ENCODE results near the gene VPS4A. TPM values are rescaled to one million over a fixed set of nuclear protein-coding genes. Genes with fewer than 3 reads are reported as not detected.
"Not testable (repeated sequence)": the region's sequence is repeated elsewhere in the genome, so short reads cannot be mapped to it uniquely, and the experiment has no call there.

The VPS4A gene
- total RNA-seq, 1 donor from 2014 or later = 25.6 TPM

DNA sequence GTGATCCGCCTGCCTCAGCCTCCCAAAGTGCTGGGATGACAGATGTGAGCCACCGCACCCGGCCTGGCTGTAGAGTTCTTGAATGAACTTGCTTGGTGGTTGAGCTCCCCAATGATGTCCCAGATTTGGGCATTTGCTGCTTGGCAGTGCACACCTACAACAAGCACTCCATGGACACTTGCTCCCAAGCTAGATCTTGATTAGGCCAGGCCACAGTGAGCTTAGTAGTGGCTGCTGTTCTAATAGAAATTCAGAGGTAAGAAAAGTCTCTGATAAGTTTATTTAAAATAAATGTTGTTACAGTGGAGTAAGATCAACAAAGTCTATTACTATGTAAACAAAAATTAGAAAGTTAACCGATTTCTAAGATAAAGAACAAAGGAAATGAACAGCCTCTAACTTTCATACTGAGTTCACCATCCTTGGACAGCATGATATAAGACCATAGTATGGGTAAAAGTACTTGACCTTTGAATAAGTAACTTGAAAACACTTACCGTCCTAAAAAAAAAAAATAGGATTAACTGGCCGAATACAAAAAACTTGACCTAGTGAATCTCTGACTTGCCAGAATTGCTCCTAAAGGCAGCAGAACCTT lies 39.5 kb downstream of the VPS4A start:
- no peaks in the 10 kb centered on the region for H3K27me3 ChIP-seq (ENCODE audit: control insufficient read depth in 3 of 3, insufficient read depth in 3 of 3, low read length in 3 of 3)
- no peak overlapping the region for H3K27ac ChIP-seq (ENCODE audit: low read depth, low read length)
- H3K9ac ChIP-seq (ENCODE audit: low read depth in 1 of 3, low read length in 3 of 3) = no peak overlapping the region
- H3K36me3 ChIP-seq (ENCODE audit: control insufficient read depth in 3 of 3, insufficient read depth in 3 of 3, low read length in 3 of 3) = peaks cover 10 to 17% (median 16%) of the 10 kb centered on the region in 3 donors
- no peak overlapping the region for H3K4me3 ChIP-seq (ENCODE audit: low read length in 3 of 3)
- H3K4me1 ChIP-seq (ENCODE audit: control insufficient read depth in 3 of 3, insufficient read depth in 3 of 3, low read length in 3 of 3) = peaks cover 0 to under 1% (median 0%) of the 10 kb centered on the region in 3 donors
- no peaks in the 10 kb centered on the region for H3K9me3 ChIP-seq (ENCODE audit: control insufficient read depth in 3 of 3, low read length in 3 of 3)

DNA sequence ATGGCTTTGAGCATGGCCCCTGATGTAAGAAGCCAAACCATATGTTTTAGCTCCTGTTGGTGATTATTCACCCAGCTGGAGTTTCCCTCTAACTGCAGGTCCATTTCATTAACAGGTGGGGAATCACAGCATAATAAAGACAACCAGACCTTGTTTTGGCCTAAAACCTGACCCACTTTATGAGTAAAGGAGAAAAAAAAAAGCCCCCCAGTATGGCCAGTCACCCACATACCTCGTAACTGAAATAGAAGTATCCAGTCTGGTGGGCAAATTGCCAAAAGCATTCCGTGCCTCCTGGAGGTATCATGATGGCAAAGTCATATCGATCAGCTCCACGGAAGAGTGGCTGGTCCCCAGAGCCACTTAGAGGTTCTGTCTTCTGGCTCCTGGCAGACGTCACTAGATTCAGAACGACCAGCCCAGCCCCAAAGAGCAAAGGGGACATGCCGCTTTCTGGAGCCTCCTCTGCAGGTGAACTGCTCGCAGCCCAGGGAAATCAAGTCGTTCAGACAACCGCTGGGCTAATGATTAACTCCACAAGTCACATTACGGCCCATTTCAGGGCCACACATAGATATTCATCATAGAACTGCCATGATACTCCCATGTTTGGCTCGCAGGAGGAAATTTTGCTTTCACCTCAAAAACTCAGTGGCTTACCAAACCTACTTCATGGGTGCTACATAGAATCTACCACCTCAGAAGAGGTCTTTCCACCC lies 40.3 kb downstream of the VPS4A start, which contains the start of gene TMED6:
TMED6 (minus strand) TSS at position 478 of the 719 bp plus-strand sequence; CDS start at position 445, 33 bp downstream.
- H3K36me3 ChIP-seq (ENCODE audit: control insufficient read depth in 3 of 3, insufficient read depth in 3 of 3, low read length in 3 of 3) = peaks cover 10 to 22% (median 17%) of the 10 kb centered on the region in 3 donors
- H3K27ac ChIP-seq (ENCODE audit: low read depth, low read length) = no peak within 1 kb of the TSS
- no peaks in the 10 kb centered on the region for H3K27me3 ChIP-seq (ENCODE audit: control insufficient read depth in 3 of 3, insufficient read depth in 3 of 3, low read length in 3 of 3)
- no peak within 1 kb of the TSS for H3K9ac ChIP-seq (ENCODE audit: low read depth in 1 of 3, low read length in 3 of 3)
- no peaks in the 10 kb centered on the region for H3K9me3 ChIP-seq (ENCODE audit: control insufficient read depth in 3 of 3, low read length in 3 of 3)
- H3K4me3 ChIP-seq (ENCODE audit: low read length in 3 of 3) = no peak within 1 kb of the TSS
- peaks cover 3 to 7% (median 6%) of the 10 kb centered on the region in 3 donors for H3K4me1 ChIP-seq (ENCODE audit: control insufficient read depth in 3 of 3, insufficient read depth in 3 of 3, low read length in 3 of 3)

DNA sequence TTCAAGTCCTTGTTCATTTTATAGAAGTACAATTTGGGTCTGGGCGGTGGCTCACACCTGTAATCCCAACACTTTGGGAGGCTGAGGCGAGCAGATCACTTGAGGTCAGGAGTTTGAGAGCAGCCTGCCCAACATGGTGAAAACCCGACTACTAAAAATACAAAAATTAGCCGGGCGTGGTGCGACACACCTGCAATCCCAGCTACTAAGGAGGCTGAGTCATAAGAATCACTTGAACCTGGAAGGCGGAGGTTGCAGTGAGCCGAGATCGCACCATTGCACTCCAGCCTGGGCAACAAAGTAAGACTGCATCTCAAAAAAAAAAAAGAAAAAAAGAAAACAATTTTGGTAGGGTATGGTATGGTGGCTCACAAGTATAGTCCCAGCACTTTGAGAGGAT lies 48.9 kb downstream of the VPS4A start:
- not testable (repeated sequence) for H3K4me1 ChIP-seq (ENCODE audit: control insufficient read depth in 3 of 3, insufficient read depth in 3 of 3, low read length in 3 of 3); H3K27me3 ChIP-seq (ENCODE audit: control insufficient read depth in 3 of 3, insufficient read depth in 3 of 3, low read length in 3 of 3); H3K27ac ChIP-seq (ENCODE audit: low read depth, low read length); H3K9me3 ChIP-seq (ENCODE audit: control insufficient read depth in 3 of 3, low read length in 3 of 3); H3K9ac ChIP-seq (ENCODE audit: low read depth in 1 of 3, low read length in 3 of 3); H3K4me3 ChIP-seq (ENCODE audit: low read length in 3 of 3)
- H3K36me3 ChIP-seq (ENCODE audit: control insufficient read depth in 3 of 3, insufficient read depth in 3 of 3, low read length in 3 of 3) = peaks cover 13 to 24% (median 19%) of the 10 kb centered on the region in 3 donors

GRCh38 chr16:69363281-69363717 lies 52.1 kb downstream of the VPS4A start:
- no peaks in the 10 kb centered on the region for H3K4me1 ChIP-seq (ENCODE audit: control insufficient read depth in 3 of 3, insufficient read depth in 3 of 3, low read length in 3 of 3)
- H3K9me3 ChIP-seq (ENCODE audit: control insufficient read depth in 3 of 3, low read length in 3 of 3) = no peaks in the 10 kb centered on the region
- peaks cover 40 to 54% (median 45%) of the 10 kb centered on the region in 3 donors for H3K36me3 ChIP-seq (ENCODE audit: control insufficient read depth in 3 of 3, insufficient read depth in 3 of 3, low read length in 3 of 3)
- no peak overlapping the region for H3K9ac ChIP-seq (ENCODE audit: low read depth in 1 of 3, low read length in 3 of 3)
- H3K4me3 ChIP-seq (ENCODE audit: low read length in 3 of 3) = no peak overlapping the region
- H3K27me3 ChIP-seq (ENCODE audit: control insufficient read depth in 3 of 3, insufficient read depth in 3 of 3, low read length in 3 of 3) = no peaks in the 10 kb centered on the region
- H3K27ac ChIP-seq (ENCODE audit: low read depth, low read length) = no peak overlapping the region

- Histone ChIP-seq H3K27ac (ENCODE audit: low read depth, low read length) (no peak overlapping the region), H3K4me1 (ENCODE audit: control insufficient read depth in 3 of 3, insufficient read depth in 3 of 3, low read length in 3 of 3) (no peaks in the 10 kb centered on the region), H3K27me3 (ENCODE audit: control insufficient read depth in 3 of 3, insufficient read depth in 3 of 3, low read length in 3 of 3) (no peaks in the 10 kb centered on the region), H3K36me3 (ENCODE audit: control insufficient read depth in 3 of 3, insufficient read depth in 3 of 3, low read length in 3 of 3) (peaks cover 43 to 57% (median 48%) of the 10 kb centered on the region in 3 donors), H3K9ac (ENCODE audit: low read depth in 1 of 3, low read length in 3 of 3) (no peak overlapping the region), H3K9me3 (ENCODE audit: control insufficient read depth in 3 of 3, low read length in 3 of 3) (no peaks in the 10 kb centered on the region), H3K4me3 (ENCODE audit: low read length in 3 of 3) (no peak overlapping the region)
Measured at GRCh38 chr16:69364088-69364487, 52.9 kb downstream of the VPS4A start.

- Histone ChIP-seq H3K27ac (ENCODE audit: low read depth, low read length) (no peak overlapping the region), H3K9me3 (ENCODE audit: control insufficient read depth in 3 of 3, low read length in 3 of 3) (no peaks in the 10 kb centered on the region), H3K4me3 (ENCODE audit: low read length in 3 of 3) (no peak overlapping the region), H3K36me3 (ENCODE audit: control insufficient read depth in 3 of 3, insufficient read depth in 3 of 3, low read length in 3 of 3) (peaks cover 58 to 67% (median 60%) of the 10 kb centered on the region in 3 donors), H3K27me3 (ENCODE audit: control insufficient read depth in 3 of 3, insufficient read depth in 3 of 3, low read length in 3 of 3) (no peaks in the 10 kb centered on the region), H3K4me1 (ENCODE audit: control insufficient read depth in 3 of 3, insufficient read depth in 3 of 3, low read length in 3 of 3) (no peaks in the 10 kb centered on the region), H3K9ac (ENCODE audit: low read depth in 1 of 3, low read length in 3 of 3) (no peak overlapping the region)
Measured at GRCh38 chr16:69365901-69366300, 54.8 kb downstream of the VPS4A start.

DNA sequence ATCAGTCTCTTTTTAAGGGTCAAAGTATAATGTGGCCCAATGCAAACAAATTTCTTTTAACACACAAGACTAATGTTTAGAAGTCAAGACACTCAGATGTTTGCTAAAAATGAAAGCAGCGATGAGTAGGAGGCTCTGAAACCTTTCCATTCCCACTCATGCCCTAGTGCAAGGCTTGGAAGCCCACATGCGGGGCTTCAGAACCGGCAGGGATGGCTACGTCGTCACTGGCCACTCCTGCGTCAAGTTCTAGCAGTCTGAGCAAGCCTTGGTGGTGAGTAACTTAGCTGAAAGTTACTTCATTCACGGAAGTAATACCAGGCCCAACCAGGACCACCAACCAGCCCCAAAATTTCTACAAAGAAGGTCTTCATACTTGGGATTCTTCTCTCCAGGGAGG lies 55.3 kb downstream of the VPS4A start:
- Histone ChIP-seq H3K36me3 (ENCODE audit: control insufficient read depth in 3 of 3, insufficient read depth in 3 of 3, low read length in 3 of 3) (peaks cover 57 to 64% (median 58%) of the 10 kb centered on the region in 3 donors), H3K27ac (ENCODE audit: low read depth, low read length) (no peak overlapping the region), H3K4me3 (ENCODE audit: low read length in 3 of 3) (no peak overlapping the region), H3K9me3 (ENCODE audit: control insufficient read depth in 3 of 3, low read length in 3 of 3) (no peaks in the 10 kb centered on the region), H3K9ac (ENCODE audit: low read depth in 1 of 3, low read length in 3 of 3) (no peak overlapping the region), H3K4me1 (ENCODE audit: control insufficient read depth in 3 of 3, insufficient read depth in 3 of 3, low read length in 3 of 3) (no peaks in the 10 kb centered on the region), H3K27me3 (ENCODE audit: control insufficient read depth in 3 of 3, insufficient read depth in 3 of 3, low read length in 3 of 3) (no peaks in the 10 kb centered on the region)

GRCh38 chr16:69367980-69368379 lies 56.8 kb downstream of the VPS4A start:
- Histone ChIP-seq H3K9ac (ENCODE audit: low read depth in 1 of 3, low read length in 3 of 3) (no peak overlapping the region), H3K9me3 (ENCODE audit: control insufficient read depth in 3 of 3, low read length in 3 of 3) (no peaks in the 10 kb centered on the region), H3K36me3 (ENCODE audit: control insufficient read depth in 3 of 3, insufficient read depth in 3 of 3, low read length in 3 of 3) (peaks cover 56 to 70% (median 60%) of the 10 kb centered on the region in 3 donors), H3K27me3 (ENCODE audit: control insufficient read depth in 3 of 3, insufficient read depth in 3 of 3, low read length in 3 of 3) (no peaks in the 10 kb centered on the region), H3K27ac (ENCODE audit: low read depth, low read length) (no peak overlapping the region), H3K4me1 (ENCODE audit: control insufficient read depth in 3 of 3, insufficient read depth in 3 of 3, low read length in 3 of 3) (no peaks in the 10 kb centered on the region), H3K4me3 (ENCODE audit: low read length in 3 of 3) (no peak overlapping the region)

GRCh38 chr16:69368866-69369265 lies 57.7 kb downstream of the VPS4A start:
- Histone ChIP-seq H3K36me3 (ENCODE audit: control insufficient read depth in 3 of 3, insufficient read depth in 3 of 3, low read length in 3 of 3) (peaks cover 53 to 70% (median 58%) of the 10 kb centered on the region in 3 donors), H3K9ac (ENCODE audit: low read depth in 1 of 3, low read length in 3 of 3) (no peak overlapping the region), H3K27me3 (ENCODE audit: control insufficient read depth in 3 of 3, insufficient read depth in 3 of 3, low read length in 3 of 3) (no peaks in the 10 kb centered on the region)

GRCh38 chr16:69371564-69371963 lies 60.4 kb downstream of the VPS4A start:
- H3K9ac ChIP-seq (ENCODE audit: low read depth in 1 of 3, low read length in 3 of 3) = no peak overlapping the region
- H3K4me1 ChIP-seq (ENCODE audit: control insufficient read depth in 3 of 3, insufficient read depth in 3 of 3, low read length in 3 of 3) = no peaks in the 10 kb centered on the region
- no peaks in the 10 kb centered on the region for H3K27me3 ChIP-seq (ENCODE audit: control insufficient read depth in 3 of 3, insufficient read depth in 3 of 3, low read length in 3 of 3)
- H3K27ac ChIP-seq (ENCODE audit: low read depth, low read length) = no peak overlapping the region
- peaks cover 37 to 51% (median 37%) of the 10 kb centered on the region in 3 donors for H3K36me3 ChIP-seq (ENCODE audit: control insufficient read depth in 3 of 3, insufficient read depth in 3 of 3, low read length in 3 of 3)
- H3K4me3 ChIP-seq (ENCODE audit: low read length in 3 of 3) = no peak overlapping the region
- H3K9me3 ChIP-seq (ENCODE audit: control insufficient read depth in 3 of 3, low read length in 3 of 3) = no peaks in the 10 kb centered on the region

More at GRCh38 chr16:69368866-69369265, 57.7 kb downstream of the VPS4A start:
- H3K4me3 ChIP-seq (ENCODE audit: low read length in 3 of 3) = no peak overlapping the region
- H3K27ac ChIP-seq (ENCODE audit: low read depth, low read length) = no peak overlapping the region
- H3K4me1 ChIP-seq (ENCODE audit: control insufficient read depth in 3 of 3, insufficient read depth in 3 of 3, low read length in 3 of 3) = no peaks in the 10 kb centered on the region
- H3K9me3 ChIP-seq (ENCODE audit: control insufficient read depth in 3 of 3, low read length in 3 of 3) = no peaks in the 10 kb centered on the region

Data from skeletal muscle tissue (tissue), 4 donors.